WI38 (cell line): ENCODE measurements around the gene PARP4.
A peak's percentile ranks its signal among the peaks of the same experiment; 100 is the strongest.
"Not testable (repeated sequence)": the region's sequence is repeated elsewhere in the genome, so short reads cannot be mapped to it uniquely, and the experiment has no call there.

Experiments used
- H3K4me3 ChIP-seq: 2 replicates; pipeline ENCODE4 v1.5.1; 2011; ENCODE audit warnings: low read depth, mild to moderate bottlenecking, control low read depth, low read length
- TF ChIP-seq, protein P1 (sequence below): IDR thresholded peaks from 2 replicates; pipeline ENCODE4 v1.5.1; 2012; ENCODE audit warnings: low read depth, mild to moderate bottlenecking, control low read depth, low read length

The PARP4 gene

GRCh38 chr13:24512197-24512907 is at the start of gene PARP4:
Gene PARP4 (minus strand): TSS chr13:24512778. CDS start chr13:24503776, 9,002 bp downstream.
- H3K4me3 ChIP-seq, result peak within 1 kb of the TSS; percentile 85
- TF ChIP-seq, protein P1, sequence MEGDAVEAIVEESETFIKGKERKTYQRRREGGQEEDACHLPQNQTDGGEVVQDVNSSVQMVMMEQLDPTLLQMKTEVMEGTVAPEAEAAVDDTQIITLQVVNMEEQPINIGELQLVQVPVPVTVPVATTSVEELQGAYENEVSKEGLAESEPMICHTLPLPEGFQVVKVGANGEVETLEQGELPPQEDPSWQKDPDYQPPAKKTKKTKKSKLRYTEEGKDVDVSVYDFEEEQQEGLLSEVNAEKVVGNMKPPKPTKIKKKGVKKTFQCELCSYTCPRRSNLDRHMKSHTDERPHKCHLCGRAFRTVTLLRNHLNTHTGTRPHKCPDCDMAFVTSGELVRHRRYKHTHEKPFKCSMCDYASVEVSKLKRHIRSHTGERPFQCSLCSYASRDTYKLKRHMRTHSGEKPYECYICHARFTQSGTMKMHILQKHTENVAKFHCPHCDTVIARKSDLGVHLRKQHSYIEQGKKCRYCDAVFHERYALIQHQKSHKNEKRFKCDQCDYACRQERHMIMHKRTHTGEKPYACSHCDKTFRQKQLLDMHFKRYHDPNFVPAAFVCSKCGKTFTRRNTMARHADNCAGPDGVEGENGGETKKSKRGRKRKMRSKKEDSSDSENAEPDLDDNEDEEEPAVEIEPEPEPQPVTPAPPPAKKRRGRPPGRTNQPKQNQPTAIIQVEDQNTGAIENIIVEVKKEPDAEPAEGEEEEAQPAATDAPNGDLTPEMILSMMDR, result no peak

DNA sequence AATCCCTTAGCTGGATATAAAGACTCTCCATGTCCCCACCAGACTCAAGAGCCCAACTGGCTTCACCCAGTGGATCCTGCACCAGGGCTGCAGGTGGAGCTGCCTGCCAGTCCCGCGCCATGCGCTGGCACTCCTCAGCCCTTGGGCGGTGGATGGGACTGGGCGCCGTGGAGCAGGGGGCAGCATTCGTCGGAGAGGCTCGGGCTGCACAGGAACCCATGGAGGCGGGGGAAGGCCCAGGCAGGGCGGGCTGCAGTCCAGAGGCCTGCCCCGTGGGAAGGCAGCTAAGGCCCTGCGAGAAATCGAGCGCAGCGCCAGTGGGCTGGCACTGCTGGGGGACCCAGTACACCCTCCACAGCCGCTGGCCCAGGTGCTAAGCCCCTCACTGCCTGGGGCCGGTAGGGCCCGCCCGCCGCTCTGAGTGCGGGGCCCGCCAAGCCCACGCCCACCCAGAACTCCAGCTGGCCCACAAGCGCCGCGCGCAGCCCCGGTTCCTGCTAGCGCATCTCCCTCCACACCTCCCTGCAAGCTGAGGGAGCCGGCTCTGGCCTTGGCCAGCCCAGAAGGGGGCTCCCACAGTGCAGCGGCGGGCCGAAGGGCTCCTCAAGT is 48.1 kb upstream of the PARP4 start:
- not testable (repeated sequence) for H3K4me3 ChIP-seq

DNA sequence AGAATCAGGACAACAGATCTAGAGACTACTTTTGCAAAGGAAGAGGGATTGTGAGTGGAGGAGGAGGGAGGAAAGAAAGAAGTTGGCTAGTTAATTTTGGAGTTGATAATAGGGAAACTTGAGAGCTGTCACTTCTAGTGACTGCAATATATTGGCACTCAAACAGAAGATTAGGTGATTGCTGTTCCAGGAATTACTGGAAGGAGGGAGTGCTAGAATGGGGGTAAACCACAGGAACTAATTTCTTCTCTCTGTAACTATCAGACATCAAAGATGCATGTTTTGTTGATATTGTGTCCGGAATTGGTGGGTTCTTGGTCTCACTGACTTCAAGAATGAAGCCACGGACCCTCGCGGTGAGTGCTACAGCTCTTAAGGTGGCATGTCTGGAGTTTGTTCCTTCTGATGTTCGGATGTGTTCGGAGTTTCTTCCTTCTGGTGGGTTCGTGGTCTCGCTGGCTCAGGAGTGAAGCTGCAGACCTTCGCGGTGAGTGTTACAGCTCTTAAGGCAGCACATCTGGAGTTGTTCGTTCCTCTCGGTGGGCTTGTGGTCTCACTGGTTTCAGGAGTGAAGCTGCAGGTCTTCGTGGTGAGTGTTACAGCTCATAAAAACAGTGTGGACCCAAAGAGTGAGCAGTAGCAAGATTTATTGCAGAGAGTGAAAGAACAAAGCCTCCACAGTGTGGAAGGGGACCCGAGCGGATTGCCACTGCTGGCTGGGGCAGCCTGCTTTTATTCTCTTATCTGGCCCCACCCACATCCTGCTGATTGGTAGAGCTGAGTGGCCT is 47.0 kb upstream of the PARP4 start:
- not testable (repeated sequence) for H3K4me3 ChIP-seq

DNA sequence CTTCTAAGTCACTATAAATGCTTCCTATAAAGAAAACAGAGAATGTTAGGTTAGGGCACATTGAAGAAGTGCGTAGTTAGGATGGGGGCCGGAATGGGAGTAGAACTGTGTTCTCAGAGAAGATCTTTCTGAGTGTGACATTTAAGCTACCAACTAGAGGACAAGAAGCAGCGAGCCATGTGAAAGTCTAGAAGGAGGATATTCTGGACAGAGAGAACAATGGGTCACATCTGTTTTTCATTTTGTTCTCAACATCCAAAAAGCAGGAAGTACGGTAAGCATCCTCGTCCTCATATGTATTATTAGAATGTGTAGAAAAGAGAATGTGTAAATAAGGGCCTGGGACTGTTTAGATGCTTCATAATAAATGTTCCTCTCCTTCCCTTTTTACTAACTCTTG is 44.5 kb upstream of the PARP4 start:
- H3K4me3 ChIP-seq, result no peak overlapping the region
- TF ChIP-seq, protein P1, result no peak

DNA sequence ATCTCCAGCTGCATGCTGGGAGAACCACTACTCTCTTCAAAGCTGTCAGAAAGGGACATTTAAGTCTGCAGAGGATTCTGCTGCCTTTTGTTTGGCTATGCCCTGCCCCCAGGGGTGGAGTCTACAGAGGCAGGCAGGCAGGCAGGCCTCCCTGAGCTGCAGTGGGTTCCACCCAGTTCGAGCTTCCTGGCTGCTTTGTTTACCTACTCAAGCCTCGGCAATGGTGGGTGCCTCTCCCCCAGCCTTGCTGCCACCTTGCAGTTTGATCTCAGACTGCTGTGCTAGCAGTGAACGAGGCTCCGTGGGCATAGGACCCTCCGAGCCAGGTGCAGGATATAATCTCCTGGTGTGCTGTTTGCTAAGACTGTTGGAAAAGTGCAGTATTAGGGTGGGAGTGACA is 41.3 kb upstream of the PARP4 start:
- H3K4me3 ChIP-seq, result not testable (repeated sequence)

DNA sequence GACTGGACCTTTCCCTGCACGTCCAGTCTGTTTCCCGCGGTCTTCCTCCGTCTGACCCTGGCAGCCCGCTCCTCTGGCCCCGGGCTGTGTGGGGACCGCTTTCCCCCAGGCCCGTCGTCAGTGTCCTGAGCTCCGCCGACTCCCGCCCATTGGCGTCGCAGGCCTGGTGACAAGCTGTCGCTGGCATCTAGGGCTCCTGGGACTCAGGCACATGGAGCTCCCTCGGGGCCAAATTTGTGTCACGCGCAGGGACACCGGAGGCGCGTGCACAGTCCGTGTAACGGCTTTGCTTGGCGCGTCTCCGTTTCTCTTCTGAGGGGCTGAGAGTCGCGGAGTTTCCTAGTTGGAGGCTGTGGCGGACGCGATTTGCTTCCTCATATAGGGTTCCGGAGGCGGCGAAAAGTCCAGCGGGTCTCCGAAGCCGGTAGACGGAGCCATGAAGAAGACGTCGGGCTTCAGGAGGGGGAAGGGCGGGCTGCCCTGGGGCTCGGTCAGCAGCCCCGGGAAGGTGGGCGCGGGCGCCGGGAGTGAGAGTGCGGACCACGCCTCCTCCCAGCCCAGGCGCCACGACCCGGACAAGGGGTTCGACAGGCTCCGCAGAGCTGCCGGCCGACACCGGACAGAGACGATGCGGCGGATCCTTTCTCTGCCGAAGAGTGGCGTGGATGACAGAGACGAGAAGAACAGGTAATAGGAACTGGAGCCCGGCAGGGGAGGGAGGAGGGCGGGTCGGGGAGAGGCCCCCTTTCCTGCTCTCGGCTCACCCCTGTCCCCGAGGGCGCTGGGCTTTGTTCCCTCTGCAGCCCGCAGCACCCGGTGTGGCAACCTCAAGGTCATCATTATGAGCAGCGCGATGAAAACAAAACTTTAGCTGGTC is 29.1 kb upstream of the PARP4 start:
- peak overlapping the region; percentile 39 for H3K4me3 ChIP-seq

DNA sequence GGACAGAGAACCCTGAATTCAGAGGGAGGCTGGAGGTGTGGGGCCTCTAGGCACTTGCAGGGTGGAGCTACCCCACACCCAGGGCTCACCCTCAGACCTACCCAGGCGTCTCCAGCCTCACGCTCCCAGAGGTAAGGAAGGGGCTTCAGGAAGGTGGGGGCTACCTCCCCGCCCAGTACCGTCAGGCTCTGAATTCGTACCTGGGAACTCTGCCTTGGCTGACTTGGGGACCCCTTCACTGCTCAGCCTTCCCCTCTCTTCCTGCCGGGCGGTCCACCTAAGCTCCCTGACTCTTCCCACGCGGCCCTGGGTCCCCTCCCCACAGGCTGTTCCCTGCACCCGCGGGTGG is 28.5 kb upstream of the PARP4 start:
- peak overlapping the region; percentile 39; the same call in 1 of the 2 replicates for H3K4me3 ChIP-seq
- TF ChIP-seq, protein P1, result no peak

DNA sequence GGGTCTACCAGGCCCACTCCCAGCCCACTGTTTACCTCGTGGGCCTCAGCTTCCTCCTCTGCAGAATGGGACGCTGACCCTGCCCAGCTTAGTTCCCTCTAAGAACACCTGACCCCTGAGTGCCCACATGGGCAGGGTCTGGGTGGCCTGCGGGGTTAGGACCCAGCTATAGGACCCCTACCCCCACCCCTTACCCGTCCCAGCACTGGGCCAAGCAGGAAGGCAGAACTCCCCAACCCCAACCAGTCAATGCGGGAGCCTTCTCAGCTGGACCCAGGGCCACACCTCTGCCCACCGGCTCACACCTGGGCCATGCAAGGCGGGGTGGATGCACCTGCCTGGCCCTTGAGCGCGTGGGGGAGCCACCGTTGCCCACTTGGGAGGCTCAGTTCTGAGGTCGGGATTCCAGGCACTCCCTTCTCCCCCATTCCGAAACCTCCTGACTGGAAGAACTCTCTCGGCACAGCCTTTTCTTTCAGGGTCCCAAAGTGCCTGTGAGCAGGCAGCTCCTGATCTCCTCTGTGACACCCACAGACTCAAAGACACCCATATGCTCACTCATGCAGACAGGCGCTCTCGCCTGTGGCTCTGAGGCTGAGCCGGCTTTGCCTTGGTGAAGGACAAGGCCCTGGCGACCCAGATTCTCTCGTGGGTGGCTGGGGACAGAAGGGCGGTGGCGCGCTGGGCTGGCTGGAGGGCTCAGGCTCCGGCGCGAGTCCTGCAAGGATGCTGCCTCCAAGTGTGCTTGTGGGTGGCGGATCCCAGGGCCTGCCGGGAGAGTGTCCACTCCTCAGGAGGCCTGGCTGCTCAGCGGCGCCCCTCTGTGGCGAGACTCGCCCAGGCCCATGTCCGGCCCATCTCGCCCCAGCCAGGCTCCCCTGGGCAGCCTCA is 27.9 kb upstream of the PARP4 start:
- no peak overlapping the region for H3K4me3 ChIP-seq
- TF ChIP-seq, protein P1, result no peak
